ENCODE results near the gene INMT.

Gene INMT

DNA sequence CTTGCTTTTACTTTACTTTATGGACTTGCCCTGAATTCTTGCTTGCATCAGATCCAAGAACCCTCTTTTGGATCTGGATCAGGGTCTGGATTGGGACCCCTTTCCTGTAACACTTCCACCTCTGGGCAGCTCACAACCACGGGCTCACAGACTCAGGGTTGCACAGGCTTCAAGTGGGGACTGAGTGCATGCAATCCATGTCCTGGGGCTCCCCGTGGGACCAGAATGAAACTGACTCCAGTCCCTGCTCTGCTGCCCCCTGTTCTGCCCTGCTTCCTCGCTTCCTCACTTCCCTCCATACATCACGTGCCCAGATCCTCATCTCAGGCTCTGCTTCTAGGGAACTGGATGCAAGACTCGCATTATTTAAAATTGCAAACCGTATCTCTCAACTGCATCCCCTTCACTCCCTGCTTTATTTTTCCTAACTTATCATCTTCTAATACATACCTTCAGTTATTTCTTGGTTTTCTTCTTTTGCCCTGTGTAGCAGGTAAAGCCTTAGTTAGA, 23.3 kb upstream of the INMT start:
- DNase-seq (ENCODE audit: low spot score) = no peak

- no peak for DNase-seq (ENCODE audit: low spot score)
Observed at GRCh38 chr7:30729642-30730041, 22.3 kb upstream of the INMT start.

- no peak for DNase-seq (ENCODE audit: low spot score)
Observed at GRCh38 chr7:30730097-30730496, 21.8 kb upstream of the INMT start.

DNA sequence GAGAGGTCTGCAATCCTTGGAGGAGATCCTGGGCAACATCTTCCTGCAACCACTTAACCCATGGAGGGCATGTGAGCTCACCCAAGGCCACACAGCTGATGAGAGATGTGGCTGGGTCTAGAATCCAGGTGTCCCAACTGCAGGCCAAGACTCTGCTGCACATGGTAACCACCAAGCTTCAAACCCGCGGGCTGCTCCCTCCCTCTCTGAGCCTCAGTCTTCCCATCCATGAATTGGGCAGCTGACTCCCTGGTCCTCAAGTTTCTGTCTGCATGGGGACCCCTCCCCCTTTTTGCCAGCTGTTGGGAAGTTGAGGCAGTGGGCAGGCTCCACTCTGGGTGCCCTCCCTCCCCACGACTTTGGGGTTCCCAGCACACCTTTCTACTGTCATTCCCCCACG, 20.9 kb upstream of the INMT start:
- no peak for DNase-seq (ENCODE audit: low spot score)

GRCh38 chr7:30731581-30731980, 20.4 kb upstream of the INMT start:
- DNase-seq (ENCODE audit: low spot score) = no peak

DNA sequence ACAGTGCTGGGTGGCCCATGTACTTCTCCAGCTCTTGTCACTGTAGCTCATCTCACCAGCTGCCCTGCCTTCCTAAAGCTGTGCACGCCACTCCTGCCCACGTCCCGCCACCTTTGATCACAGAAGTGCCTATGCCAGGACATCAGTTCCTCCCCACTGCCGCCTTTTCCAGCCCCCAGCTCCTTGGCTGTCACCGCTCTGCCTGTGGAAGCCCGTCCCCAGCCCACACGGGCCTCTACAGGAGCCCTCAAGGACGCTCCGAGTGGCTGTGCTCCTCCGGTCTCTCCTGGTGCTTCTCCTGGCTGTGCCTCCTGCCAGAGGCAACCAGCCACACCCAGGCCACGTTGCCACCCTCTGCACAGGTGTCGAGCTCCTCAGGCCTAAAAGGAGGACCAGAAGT, 19.3 kb upstream of the INMT start:
- DNase-seq (ENCODE audit: low spot score) = no peak

GRCh38 chr7:30733216-30733615, 18.7 kb upstream of the INMT start:
- DNase-seq (ENCODE audit: low spot score) = no peak

GRCh38 chr7:30733691-30734090, 18.2 kb upstream of the INMT start:
- no peak for DNase-seq (ENCODE audit: low spot score)

DNA sequence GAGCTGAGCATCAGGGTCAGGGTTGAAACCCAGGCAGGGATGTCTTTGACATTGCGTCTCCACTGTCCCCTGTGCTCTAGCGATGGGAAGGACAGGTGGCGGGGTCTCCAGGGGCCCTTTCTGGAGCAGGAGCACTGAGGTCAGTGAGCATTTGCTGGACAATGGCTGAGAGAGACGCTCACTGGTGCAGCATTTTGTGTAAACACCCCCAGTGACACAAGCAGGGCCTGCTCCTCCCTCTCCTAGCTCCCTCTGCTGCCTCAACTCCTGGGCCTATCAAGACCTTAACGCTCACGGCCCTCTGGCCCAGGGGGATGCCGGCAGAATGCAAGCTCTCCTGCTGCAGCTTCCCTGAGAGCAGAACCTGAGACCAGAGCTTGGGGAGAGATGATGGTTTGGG, 17.4 kb upstream of the INMT start:
- no peak for DNase-seq (ENCODE audit: low spot score)

- DNase-seq (ENCODE audit: low spot score) = no peak
Observed at GRCh38 chr7:30735631-30736030, 16.3 kb upstream of the INMT start.

- DNase-seq (ENCODE audit: low spot score) = no peak
Observed at GRCh38 chr7:30736291-30736690, 15.6 kb upstream of the INMT start.

DNA sequence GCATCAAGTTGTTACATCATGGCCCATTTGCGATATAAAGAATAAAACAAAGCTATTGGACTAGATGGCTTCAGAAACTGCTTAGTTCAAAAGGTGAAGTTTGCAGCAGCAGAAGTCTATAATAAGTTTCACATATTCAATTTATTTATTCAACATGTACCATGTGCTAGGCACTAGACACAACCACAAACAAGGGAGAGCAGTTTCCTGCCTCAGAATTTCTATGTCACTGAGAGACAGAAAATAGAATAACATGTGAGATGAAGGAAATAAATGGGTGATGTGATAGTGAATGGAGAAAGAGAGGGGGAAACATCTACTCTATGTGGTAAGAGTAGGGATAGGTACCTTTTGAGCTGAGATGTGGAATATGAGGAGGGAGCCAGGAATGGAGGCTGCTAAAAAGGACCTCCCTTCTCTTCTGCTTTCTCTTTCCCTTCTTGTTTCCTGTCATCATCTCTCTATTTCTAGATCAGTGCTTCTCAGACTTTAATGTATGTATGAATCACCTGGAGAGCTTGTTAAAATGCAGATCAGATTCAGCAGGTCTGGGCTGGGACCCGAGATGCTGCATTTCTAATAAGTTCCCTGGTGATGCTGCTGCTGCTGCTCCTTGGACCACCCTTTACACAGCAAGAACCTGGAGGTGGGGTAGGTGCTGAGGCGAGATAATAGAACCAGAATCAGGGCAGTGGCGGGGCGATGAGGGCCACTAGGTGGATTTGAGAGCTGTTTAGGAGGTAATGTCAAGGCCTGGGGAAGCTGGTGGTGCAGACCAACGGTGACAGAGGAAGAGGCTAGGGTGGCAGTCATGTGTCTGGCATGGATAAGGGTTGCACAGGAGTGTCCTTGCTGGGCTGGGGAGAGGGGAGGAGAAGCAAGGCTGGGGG, 13.7 kb upstream of the INMT start:
- DNase-seq (ENCODE audit: low spot score) = no peak

DNA sequence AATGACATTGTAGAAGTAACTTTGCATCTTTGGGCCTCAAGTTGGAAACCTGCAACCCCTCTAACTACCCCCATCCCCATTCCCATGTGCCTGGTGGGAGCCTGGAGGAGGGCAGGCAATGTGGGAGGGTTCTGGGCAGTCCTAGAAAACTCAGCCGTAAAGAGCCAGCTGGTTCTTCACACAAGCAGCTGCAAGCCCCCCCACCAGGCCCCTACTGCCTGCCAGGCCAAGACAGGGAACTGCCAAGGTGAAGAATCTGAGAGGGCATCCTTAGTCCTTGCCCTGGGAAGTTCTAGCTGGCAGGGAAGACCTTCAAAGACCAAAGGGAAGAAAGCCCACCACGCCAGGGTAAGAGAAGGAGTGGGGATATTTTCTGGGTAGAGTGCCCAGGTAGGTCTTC, 12.2 kb upstream of the INMT start:
- DNase-seq (ENCODE audit: low spot score) = no peak

DNA sequence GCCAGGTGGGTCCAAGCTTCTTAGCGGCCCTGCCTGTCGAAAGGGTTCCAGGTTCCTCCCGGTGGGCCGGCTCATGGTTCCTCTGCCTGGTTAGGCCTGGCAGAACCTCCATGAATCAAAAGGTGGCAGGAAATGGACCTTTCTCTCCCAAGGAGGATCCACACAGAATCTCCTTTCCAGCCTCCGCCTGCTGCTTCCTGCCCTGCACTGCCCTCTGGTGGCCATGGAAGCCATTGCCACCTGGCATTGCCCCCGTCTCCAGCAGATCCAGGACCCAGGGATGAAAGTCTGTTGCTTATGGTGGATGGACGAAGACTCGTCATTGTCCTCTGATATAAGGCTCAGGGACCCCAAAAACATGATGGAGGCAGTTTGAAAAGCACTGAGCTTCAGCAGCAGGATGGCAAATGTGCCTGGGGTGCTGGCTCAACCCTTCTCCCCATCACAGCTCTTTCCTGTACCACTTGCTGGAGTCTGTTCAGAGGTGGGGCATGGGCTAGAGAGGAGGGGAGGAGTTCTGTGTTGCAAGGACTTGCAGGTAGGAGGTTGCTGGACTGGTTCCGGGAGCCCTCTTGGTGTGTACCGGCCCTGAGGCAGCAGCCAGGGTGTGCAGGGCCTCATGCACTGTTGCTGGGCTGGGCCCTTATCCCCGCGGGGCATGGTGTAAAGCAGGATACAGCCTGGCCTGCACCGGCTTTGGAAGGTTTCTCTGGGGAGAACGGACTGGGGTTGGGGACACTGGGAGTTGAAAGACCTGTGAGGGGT, 11.3 kb upstream of the INMT start:
- DNase-seq (ENCODE audit: low spot score) = peak; percentile 96

- DNase-seq (ENCODE audit: low spot score) = no peak
Observed at GRCh38 chr7:30741289-30741688, 10.6 kb upstream of the INMT start.

DNA sequence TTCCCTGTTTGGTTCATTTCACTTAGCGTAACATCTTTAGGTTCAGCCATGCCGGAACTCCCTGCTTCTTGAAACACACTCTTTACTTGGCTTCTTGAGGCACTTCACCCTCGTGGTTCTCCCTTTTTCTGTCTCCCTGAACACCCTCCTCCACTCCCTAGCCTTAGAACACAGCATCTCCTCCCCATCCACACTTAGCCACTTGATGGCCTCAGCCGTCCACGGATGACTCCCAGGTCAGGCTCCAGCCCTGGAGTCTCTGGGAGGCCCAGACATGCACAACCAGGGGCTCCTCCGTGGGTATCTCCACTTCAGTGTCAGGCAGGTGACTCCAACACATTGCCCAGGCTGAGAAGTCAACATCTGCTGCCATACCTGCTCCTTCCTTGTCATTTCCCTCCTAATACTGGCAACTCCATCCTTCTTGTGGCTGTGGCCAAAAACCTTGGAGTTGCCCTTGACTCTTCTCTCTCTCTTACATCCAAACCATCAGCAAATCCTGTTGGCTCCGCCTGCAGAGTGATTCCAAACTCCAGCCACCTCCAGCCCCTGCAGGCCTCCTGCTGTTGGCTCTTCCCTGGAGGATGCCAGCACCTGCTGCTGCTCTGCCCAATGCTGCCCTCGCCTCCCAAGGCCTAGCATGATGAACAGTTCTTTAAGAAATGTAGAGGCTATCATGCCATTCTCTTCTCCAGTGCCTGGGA, 8.4 kb upstream of the INMT start:
- peak; percentile 47 for DNase-seq (ENCODE audit: low spot score)

GRCh38 chr7:30744075-30744417, 7.9 kb upstream of the INMT start:
- no peak for DNase-seq (ENCODE audit: low spot score)

DNA sequence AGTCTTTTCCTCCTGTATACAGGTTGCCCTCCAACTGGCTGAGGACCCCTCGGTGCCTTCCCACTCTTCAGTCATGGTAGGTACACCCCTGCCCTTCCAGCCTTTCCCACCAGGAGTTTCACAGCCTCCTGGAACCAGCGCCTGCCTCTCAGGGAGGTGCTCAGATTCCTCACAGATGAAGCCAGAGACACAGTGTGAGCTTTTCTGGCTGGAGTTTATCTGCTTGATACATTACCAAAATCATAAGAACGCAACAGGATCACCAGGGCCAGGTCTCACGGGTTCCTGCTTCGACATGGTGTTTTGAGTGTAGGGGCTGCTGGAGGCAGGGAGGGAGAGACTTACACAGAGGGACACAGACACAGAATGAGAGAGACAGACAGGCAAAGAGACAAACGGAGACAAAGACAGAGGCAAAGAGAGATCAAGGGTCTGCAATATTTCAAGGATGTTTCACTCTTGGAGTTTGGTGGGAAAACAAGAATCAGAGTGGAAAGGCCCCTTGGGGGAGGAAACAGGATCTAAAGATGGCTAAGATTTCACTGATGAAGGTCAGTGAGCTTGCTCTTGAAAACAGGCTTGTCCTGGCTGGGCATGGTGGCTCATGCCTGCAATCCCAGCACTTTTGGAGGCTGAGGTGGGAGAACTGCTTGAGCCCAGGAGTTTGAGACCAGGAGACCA, 6.5 kb upstream of the INMT start:
- DNase-seq (ENCODE audit: low spot score) = no peak

- DNase-seq (ENCODE audit: low spot score) = no peak
Observed at GRCh38 chr7:30750010-30750409, 1.9 kb upstream of the INMT start.

GRCh38 chr7:30750683-30751650, 968 bp upstream of the INMT start:
- no peak for DNase-seq (ENCODE audit: low spot score)

DNA sequence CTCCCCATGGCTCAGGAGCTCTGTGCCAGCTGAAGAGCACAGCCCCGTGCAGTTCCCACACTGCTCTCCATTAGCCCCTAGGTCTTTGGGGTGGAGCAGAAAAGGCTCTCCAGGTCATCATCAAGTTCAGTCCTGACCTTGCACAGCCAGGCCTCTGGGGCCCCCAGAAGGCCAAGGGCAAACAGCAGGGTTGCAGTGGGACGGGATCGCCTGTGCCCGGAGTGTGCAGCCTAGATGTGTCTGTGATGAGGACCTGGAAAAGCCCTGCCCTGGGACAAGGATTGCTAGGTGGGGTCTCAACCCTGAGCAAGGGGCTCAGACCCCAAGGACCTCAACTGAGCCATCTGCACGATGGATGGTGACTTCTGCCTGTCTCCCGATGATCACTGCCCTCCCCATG, 549 bp downstream of the INMT start:
- no peak for DNase-seq (ENCODE audit: low spot score)
